ENCODE results near the gene KDM4F.

GRCh38 chr11:95091663-95092180 is 42.5 kb downstream of the KDM4F start:
- TF ChIP-seq, protein P1, sequence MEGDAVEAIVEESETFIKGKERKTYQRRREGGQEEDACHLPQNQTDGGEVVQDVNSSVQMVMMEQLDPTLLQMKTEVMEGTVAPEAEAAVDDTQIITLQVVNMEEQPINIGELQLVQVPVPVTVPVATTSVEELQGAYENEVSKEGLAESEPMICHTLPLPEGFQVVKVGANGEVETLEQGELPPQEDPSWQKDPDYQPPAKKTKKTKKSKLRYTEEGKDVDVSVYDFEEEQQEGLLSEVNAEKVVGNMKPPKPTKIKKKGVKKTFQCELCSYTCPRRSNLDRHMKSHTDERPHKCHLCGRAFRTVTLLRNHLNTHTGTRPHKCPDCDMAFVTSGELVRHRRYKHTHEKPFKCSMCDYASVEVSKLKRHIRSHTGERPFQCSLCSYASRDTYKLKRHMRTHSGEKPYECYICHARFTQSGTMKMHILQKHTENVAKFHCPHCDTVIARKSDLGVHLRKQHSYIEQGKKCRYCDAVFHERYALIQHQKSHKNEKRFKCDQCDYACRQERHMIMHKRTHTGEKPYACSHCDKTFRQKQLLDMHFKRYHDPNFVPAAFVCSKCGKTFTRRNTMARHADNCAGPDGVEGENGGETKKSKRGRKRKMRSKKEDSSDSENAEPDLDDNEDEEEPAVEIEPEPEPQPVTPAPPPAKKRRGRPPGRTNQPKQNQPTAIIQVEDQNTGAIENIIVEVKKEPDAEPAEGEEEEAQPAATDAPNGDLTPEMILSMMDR (IDR thresholded peaks at IDR 0.05): no peak
- TF ChIP-seq POLR2A (IDR thresholded peaks at IDR 0.05): no peak
- no peak for TF ChIP-seq POLR2AphosphoS5 (IDR thresholded peaks at IDR 0.05)
